GM19239 (cell line): ENCODE data around the gene DBI.
A peak's percentile ranks its signal among the peaks of the same experiment; 100 is the strongest.
"Not testable (repeated sequence)": the region's sequence is repeated elsewhere in the genome, so short reads cannot be mapped to it uniquely, and the experiment has no call there.

ENCODE experiments used
- DNase-seq: peaks from one replicate; pipeline ENCODE4 v3.0.0; 2011; ENCODE audit warnings: low spot score; ENCODE audit not compliant: insufficient read length
- FAIRE-seq: peaks from 2 replicates; lab custom pipeline; 2011; peaks lifted over from hg19 to GRCh38; lab: Jason Lieb, UNC

The DBI gene

DNA sequence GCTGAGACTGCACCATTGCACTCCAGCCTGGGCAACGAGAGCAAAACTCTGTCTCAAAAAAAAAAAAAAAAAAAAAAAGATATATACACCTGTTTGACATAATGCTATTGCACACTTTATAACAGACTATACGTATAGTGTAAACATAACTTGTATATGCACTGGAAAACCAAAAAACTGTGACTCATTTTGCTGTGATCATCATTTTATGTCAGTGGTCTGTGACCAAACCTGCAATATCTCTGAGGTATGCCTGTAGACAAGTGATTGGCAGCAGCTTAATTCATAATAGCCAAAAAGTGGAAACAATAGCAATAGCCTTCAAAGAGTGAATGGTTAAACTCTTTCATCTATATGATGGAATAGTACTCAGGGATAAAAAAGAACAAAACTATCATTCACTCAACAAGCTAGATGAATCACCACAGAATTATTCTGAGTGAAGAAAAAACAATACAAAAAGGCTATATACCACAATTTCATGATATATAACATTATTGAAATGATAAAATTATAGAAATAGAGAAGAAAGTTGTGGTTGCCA lies 6.3 kb upstream of the DBI start:
- FAIRE-seq (no peak), DNase-seq (no peak)

DNA sequence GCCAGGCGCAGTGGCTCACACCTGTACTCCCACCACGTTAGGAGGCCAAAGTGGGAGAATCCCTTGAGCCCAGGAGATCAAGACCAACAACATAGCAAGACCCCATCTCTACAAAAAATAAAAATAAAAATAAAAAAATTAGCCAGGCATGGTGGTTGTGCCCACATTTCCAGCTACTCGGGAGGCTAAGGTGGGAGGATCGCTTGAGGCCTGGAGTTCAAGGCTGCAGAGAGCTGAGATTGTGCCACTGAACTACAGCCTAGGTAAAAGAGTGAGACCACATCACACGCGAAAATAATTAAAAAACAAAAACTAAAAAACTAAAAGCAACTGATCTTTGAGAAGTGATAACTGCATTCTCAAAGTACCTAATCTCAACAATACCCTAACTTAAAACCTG lies 2.0 kb upstream of the DBI start:
- DNase-seq (no peak), FAIRE-seq (no peak)

DNA sequence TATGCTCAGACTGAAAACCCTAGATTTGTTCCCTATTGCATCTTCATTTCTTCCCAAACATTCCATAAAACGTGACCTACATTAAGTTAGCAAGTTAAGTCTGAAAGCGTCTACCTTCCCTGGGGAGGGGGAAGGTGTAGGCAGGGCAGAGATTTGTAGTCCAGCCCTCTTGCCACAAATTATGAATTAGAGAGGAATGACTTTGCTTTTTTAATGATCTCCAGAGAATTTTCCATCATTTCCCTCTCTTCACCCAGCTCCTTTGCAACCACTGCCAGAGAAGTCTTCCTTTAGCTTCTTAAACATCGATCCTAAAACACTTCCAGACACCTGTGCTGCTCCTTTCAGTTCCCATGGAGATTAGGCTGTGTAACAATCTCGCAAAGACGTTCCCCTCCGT lies 1.3 kb upstream of the DBI start:
- FAIRE-seq = peak; percentile 72

GRCh38 chr2:119366161-119366648 lies 572 bp upstream of the DBI start:
- no peak for DNase-seq

More for the DNA sequence above, 1.3 kb upstream of the DBI start:
- DNase-seq = no peak

GRCh38 chr2:119367472-119368099 lies 809 bp downstream of the DBI start:
- peak; percentile 43 for DNase-seq

More at GRCh38 chr2:119366161-119366648, 572 bp upstream of the DBI start:
- FAIRE-seq = no peak

DNA sequence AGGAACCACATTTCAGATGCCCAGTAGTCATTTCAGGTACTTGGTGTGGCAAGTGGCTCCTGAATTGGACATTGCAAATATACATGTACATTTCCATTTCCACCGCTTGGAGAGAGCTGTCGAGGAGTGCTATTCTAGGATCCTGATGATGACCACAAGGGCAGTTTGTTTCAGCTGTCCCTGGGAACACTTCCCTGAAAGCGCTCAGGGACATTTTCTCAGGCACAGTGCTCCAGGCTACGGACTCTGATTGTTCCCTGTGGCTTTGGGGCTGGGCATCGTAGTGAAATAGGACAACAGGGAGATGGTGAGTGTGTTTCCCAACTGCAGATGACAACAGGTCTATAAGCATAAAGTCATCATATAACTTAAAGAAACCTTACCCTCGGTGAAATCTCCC lies 3.1 kb downstream of the DBI start:
- no peak for DNase-seq
- FAIRE-seq = no peak

More at GRCh38 chr2:119367472-119368099, 809 bp downstream of the DBI start:
- peak; percentile 56 for FAIRE-seq

DNA sequence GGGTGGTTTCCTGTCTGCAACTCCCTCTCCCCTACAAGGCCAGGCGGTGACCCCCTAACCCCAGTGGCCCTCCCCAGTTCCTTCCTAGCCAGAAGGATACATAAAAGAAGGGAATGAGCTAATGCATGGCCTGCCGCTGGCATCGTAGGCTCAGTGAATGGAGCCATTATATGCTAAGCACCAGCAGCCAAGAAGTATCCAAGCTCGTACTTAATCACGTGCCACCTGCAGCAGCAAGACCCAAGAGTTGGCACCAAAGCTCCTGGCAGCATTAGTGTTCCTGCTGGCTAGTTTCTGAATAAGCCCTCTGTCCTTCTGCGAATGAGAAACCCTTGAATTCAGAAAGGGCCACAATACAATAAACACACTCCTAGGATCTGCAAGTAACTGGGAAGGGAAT lies 4.3 kb downstream of the DBI start:
- DNase-seq (no peak), FAIRE-seq (no peak)

DNA sequence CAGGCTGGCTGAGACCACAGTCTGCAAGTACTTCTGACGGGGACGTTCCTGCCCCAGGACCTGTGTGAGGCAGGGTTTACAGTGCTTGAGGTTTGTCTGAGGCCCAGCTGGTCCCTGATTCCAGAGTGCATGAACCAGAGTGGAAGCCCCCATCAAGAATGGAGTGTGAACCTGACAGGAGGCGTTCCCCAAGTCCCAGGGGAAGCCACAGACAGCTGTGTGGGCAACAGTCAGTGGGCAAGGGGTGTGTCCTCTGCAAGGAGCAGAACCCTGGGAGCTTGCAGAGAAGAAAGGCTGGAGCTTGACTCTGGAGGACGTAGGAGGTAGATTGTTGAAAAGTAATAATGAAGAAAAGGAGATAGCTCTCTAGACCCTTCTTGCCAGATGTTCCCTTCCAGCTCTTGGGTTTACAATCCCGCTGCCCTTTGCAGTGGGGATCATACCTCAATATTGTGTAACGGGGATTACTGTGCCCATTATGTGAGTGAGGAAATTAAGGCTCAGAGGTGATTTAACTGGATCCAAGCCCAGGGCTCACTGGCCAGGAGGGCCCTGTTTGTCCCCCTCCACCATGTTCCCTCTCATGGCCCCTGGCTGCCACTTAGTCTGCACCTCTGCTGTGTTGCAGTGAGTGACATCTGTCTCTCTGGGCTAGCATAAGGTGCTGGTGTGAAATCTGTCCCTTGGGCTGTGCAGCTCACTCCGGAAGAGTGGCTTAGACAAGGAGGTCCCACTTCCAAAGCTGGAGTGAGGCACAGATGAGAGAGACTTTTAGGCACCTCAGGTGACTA lies 6.2 kb downstream of the DBI start:
- DNase-seq (no peak), FAIRE-seq (no peak)

GRCh38 chr2:119373907-119374745 lies 7.3 kb downstream of the DBI start:
- DNase-seq, FAIRE-seq: not testable (repeated sequence)

GRCh38 chr2:119376406-119376805 lies 9.6 kb downstream of the DBI start:
- FAIRE-seq = not testable (repeated sequence)

GRCh38 chr2:119376810-119377209 lies 10.0 kb downstream of the DBI start:
- FAIRE-seq = no peak
- DNase-seq = no peak

More at GRCh38 chr2:119376406-119376805, 9.6 kb downstream of the DBI start:
- not testable (repeated sequence) for DNase-seq

DNA sequence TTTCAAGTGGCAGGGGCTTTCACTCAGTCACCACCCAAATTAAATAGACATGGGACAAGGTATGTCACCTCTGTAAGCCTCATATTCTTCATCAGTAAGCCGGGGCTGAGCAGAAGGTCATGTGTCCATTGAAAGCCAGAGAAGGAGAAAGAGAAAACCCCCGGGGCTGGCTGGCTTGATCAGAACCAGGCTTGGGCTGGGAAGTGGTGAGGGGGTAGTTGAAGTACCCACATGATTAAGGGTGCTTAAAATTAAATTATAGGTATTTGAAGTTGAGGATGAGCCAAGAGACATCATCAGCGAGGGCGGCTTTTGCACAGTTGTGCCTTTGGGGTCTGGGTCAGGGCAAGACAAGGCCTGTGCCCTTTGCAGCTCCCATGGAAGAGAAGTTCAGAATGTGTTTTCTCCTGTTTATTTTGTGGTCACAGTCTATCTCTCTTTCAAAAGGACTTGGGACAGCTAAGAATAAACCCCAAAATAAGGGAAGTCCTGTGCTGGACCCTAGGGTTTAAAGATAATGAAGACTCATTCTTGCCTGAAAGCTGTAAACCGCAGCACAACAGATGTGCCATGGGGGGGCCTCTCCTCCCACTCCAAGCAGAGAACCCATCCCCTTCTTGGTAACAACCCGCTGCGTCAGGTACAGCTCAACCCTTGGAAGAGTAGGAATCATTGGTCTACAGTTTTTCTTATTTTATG lies 10.7 kb downstream of the DBI start:
- FAIRE-seq (no peak), DNase-seq (no peak)

GRCh38 chr2:119377993-119378345 lies 11.2 kb downstream of the DBI start:
- no peak for DNase-seq
- no peak for FAIRE-seq

GRCh38 chr2:119378566-119378965 lies 11.8 kb downstream of the DBI start:
- no peak for DNase-seq
- no peak for FAIRE-seq

- no peak for FAIRE-seq
- no peak for DNase-seq
Observed at GRCh38 chr2:119383410-119384140, 16.8 kb downstream of the DBI start.

DNA sequence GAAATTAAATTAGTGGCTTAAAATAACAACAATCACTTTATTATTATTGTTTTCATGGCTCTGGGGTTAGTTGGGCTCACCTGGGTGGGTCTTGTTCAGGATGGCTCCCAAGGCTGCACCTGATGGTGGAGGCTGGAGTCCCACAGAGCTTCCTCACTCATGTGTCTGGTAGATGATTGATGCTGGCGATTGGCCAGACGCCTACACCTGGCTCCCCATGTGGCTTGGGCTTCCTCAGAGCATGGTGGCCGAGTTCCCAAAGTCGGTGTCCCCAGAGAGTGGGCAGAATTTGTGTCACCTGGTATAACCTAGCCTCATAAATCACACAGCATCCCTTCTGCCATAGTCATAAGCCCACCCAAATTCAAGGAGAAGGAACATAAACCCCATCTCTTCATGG lies 18.2 kb downstream of the DBI start:
- FAIRE-seq = no peak

GRCh38 chr2:119385466-119385865 lies 18.7 kb downstream of the DBI start:
- DNase-seq (no peak), FAIRE-seq (no peak)

More for the DNA sequence above, 18.2 kb downstream of the DBI start:
- no peak for DNase-seq

- peak; percentile 95 for FAIRE-seq
- peak; percentile 44 for DNase-seq
Observed at GRCh38 chr2:119387381-119388129, 20.8 kb downstream of the DBI start.
